GM12891 (cell line): Measurements from ENCODE around the gene HSPA1A.
"Not testable (repeated sequence)": the region's sequence is repeated elsewhere in the genome, so short reads cannot be mapped to it uniquely, and the experiment has no call there.

ENCODE experiments used
- PAX5 ChIP-seq: IDR thresholded peaks from 2 replicates; pipeline ENCODE4 v1.6.1; 2011; ENCODE audit warnings: low read length, moderate library complexity, mild to moderate bottlenecking; ENCODE audit not compliant: insufficient read depth, severe bottlenecking
- POLR2A ChIP-seq: IDR thresholded peaks from 2 replicates; pipeline ENCODE4 v1.6.1; 2011; ENCODE audit warnings: low read depth, low read length, control low read depth
- POLR2AphosphoS5 ChIP-seq: IDR thresholded peaks from 2 replicates; pipeline ENCODE4 v1.6.1; 2011; ENCODE audit warnings: low read depth, low read length, control low read depth
- SPI1 ChIP-seq: IDR thresholded peaks from 2 replicates; pipeline ENCODE4 v1.6.1; 2011; ENCODE audit warnings: low read depth, low read length, control low read depth
- TAF1 ChIP-seq: IDR thresholded peaks from 2 replicates; pipeline ENCODE4 v1.6.1; 2011; ENCODE audit warnings: low read depth, low read length, control low read depth

GRCh38 chr6:31864123-31864562 lies 48.8 kb downstream of the HSPA1A start:
- TF ChIP-seq TAF1, POLR2AphosphoS5, POLR2A, SPI1, PAX5: not testable (repeated sequence)
